ENCODE measurements around the gene RPL15.
A peak's percentile ranks its signal among the peaks of the same experiment; 100 is the strongest.

DNA sequence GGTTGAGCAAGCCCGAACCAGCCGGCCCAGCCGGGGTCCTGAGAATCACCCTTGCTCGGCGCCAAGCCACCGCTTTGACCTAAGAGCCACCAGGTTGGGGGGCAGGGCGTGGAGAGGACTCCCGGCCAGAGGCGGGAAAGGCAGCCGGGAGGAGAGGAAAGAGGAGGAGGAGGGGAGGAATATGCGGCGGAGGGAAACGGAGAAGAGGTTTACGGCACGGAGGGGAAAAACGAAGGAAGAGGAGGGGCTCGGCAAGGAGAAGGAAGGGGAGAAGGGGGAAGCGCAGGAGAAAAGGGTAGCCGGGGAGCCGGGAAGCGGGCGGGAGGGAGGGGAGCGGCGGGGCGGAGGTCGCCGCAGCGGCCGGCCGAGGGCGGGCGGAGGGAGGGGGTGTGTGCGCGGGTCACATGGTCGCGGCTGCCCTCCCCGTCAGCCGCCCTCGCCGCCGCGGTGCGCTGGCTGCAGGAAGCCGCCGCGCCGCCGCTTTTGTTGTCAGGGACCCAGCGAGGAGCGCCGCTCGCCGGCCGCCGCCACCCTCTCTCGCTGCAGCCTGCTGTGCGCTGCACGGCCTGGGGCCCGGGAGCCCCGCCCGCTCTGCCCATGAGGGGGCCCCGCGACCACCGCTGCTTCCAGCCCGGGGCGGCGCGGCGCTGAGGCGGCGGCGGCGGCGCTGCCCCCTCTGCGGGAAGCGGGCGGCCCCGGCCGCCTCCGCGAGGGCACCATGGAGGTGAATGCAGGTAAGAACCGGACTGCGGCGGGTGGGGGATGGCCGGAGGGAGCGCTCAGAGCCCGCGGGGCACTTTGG, 28.1 kb downstream of the RPL15 start, which contains the start of gene NR1D2:
- TF ChIP-seq, protein P1, sequence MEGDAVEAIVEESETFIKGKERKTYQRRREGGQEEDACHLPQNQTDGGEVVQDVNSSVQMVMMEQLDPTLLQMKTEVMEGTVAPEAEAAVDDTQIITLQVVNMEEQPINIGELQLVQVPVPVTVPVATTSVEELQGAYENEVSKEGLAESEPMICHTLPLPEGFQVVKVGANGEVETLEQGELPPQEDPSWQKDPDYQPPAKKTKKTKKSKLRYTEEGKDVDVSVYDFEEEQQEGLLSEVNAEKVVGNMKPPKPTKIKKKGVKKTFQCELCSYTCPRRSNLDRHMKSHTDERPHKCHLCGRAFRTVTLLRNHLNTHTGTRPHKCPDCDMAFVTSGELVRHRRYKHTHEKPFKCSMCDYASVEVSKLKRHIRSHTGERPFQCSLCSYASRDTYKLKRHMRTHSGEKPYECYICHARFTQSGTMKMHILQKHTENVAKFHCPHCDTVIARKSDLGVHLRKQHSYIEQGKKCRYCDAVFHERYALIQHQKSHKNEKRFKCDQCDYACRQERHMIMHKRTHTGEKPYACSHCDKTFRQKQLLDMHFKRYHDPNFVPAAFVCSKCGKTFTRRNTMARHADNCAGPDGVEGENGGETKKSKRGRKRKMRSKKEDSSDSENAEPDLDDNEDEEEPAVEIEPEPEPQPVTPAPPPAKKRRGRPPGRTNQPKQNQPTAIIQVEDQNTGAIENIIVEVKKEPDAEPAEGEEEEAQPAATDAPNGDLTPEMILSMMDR (IDR thresholded peaks at IDR 0.05): peak in 1 of 7 experiments; percentile 8
- peak; percentile 72 to 96 (median 85) for TF ChIP-seq POLR2A (IDR thresholded peaks at IDR 0.05)
